Muscle layer of duodenum (tissue), 2 donors: Measurements from ENCODE around the gene RHBDD3.

ENCODE experiments used
- H3K27ac ChIP-seq: one replicate; pipeline ENCODE4 v1.7.0; 2013; ENCODE audit warnings: mild to moderate bottlenecking, low read length
- H3K27me3 ChIP-seq: one replicate; pipeline ENCODE4 v1.7.0; 2013; ENCODE audit warnings: low read depth, mild to moderate bottlenecking, control low read depth, low read length
- H3K36me3 ChIP-seq, 2 donors: one replicate each; pipeline ENCODE4 v1.7.0; 2013; ENCODE audit warnings: low read length in 2 of 2, control low read depth in 1 of 2, mild to moderate bottlenecking in 1 of 2; ENCODE audit not compliant: insufficient read depth in 2 of 2, control insufficient read depth in 1 of 2
- H3K4me1 ChIP-seq, 2 donors: one replicate each; pipeline ENCODE4 v1.7.0; 2013; ENCODE audit warnings: low read length in 2 of 2, mild to moderate bottlenecking in 2 of 2, control low read depth in 1 of 2, moderate library complexity in 1 of 2; ENCODE audit not compliant: insufficient read depth in 2 of 2, control insufficient read depth in 1 of 2
- H3K4me3 ChIP-seq, 2 donors: one replicate each; pipeline ENCODE4 v1.7.0; 2013; ENCODE audit warnings: low read length in 2 of 2, low read depth in 1 of 2, mild to moderate bottlenecking in 1 of 2
- H3K9me3 ChIP-seq, 2 donors: one replicate each; pipeline ENCODE4 v1.7.0; 2013; ENCODE audit warnings: low read length in 2 of 2, control low read depth in 1 of 2, mild to moderate bottlenecking in 1 of 2; ENCODE audit not compliant: control insufficient read depth in 1 of 2
- donor health status: healthy.

The RHBDD3 gene

DNA sequence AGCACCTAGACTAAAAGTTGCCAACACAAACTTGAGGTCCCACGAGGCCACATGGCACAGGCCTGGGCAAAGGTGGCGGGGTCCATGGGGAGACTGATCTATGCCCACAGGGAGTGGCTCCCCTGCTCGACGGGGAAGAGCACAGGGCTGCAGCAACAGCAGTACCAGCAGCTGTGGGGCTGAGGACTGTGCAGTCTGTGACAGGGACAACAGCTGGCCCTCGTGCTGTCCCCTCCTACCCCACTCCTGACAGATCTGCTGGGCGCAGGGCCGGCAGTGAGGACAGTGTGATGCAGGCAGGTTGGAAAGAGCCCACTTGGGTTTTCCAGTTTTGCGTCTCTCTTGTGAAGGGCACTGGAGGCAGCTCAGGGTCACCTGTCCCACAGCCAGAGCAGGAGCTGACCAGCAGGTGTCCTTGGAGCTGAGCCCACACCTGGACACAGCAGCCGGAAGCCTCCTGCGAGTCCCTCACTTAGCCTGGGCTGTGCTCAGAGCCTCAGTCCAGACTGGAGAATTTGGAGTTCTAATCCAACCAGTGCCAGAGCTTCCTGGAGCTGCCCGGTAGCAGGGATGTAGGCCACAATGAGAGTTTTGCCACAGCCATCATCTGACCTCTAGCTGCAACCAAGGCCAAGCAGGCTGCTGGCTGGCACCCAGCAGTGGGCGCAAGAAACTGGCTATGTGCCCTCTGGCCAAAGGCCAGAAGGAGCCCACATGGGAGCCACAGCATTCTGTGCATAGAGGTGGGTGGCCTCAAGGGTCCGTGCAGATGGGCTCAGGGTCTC, 35.1 kb upstream of the RHBDD3 start:
- Histone ChIP-seq H3K9me3 (no peaks in the 10 kb centered on the region), H3K36me3 (peaks cover 25 to 28% of the 10 kb centered on the region in 2 donors), H3K27me3 (no peaks in the 10 kb centered on the region), H3K4me3 (no peak overlapping the region), H3K4me1 (peaks cover 0 to 14% of the 10 kb centered on the region in 2 donors), H3K27ac (no peak overlapping the region)

DNA sequence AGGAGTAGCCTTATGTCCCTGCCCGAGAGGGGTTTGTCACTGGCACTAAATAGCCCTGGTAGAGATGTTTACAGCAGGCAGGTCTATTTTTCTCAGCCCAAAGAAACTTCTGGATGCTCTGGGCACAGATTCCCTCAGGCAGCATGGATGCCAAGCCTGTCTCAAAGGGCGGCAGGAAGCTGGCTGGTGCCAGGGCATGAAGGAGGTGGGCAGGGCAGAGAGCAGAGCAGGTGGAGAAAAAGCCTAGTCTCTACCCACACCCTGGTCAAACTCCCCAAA, 34.6 kb upstream of the RHBDD3 start:
- peaks cover 30 to 34% of the 10 kb centered on the region in 2 donors for H3K36me3 ChIP-seq
- H3K4me3 ChIP-seq, result no peak overlapping the region
- no peaks in the 10 kb centered on the region for H3K9me3 ChIP-seq
- no peak overlapping the region for H3K27ac ChIP-seq
- no peaks in the 10 kb centered on the region for H3K27me3 ChIP-seq
- H3K4me1 ChIP-seq, result peaks cover 0 to 8% of the 10 kb centered on the region in 2 donors

DNA sequence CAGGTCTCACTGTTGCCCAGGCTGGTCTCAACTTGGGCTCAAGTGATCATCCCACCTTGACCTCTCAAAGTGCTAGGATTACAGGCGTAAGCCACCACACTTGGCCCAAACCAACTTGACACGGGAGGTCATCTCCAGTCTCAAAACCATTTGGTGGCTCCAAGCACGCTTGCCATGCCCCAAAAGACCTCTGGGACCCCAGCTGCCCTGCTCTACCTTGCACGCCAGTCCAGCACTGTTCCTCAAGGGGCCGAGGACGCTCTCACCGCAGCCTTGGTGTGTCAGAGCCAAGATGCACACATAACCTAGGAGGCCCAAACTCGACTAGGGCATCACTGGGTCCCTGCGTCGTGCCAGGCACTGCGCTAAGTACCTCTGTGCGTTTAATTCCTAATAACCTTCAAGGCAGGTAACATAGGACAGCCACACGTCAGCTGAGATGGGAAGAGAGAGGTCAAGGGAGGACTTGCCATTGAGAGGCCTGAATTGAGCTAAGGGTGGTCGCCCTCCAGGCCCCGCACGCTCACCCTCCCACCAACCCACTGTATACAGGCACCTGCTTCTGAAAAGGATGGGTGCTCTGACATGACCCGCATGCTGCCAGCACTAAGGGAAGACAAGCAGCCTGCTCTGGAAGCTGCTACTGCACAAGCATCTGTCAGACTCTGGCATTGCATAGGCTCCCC, 34.1 kb upstream of the RHBDD3 start:
- peaks cover 35 to 39% of the 10 kb centered on the region in 2 donors for H3K36me3 ChIP-seq
- no peaks in the 10 kb centered on the region for H3K9me3 ChIP-seq
- H3K27ac ChIP-seq, result no peak overlapping the region
- no peak overlapping the region for H3K4me3 ChIP-seq
- H3K27me3 ChIP-seq, result no peaks in the 10 kb centered on the region
- peaks cover 0 to 8% of the 10 kb centered on the region in 2 donors for H3K4me1 ChIP-seq

DNA sequence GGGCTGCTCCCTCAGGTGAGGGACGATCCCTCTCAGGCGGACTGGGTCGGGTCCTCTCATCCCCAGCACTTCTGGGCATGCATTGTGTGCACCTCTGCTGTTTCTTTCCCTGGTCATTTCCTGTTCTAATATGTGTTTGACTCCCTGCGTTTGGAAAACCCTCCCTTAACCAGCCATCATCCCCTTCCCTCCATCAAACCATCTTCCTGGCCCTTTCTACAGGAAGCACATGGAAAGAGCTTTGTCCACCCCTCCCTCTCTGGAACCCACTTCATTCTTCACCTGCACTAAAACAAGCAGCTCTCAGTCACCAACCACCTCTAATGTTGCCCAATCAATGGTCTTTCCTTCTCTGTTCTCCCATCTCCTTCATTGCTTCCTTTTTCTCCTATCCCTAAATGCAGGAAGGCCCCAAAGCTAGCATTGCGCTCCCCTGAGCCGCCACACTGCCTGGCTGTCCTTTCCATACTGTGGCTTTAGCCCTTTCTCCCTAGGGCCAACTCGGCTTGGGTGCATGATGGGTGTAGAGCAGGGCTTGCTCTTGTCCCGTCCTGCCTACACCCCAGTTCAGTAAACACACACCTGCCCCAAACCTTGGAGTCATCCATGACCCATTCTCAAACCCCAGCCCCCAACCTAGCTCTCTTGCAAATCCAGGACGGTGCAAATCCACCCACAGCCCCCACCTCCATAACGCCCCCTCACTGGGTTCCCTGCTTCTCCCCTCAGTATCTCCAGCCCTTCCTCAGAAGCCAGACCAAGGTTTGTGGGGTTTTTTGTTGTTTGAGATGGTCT, 33.2 kb upstream of the RHBDD3 start:
- H3K27ac ChIP-seq, result no peak overlapping the region
- H3K4me3 ChIP-seq, result no peak overlapping the region
- peaks cover 43 to 47% of the 10 kb centered on the region in 2 donors for H3K36me3 ChIP-seq
- no peaks in the 10 kb centered on the region for H3K27me3 ChIP-seq
- H3K4me1 ChIP-seq, result peaks cover 0 to 8% of the 10 kb centered on the region in 2 donors
- no peaks in the 10 kb centered on the region for H3K9me3 ChIP-seq

DNA sequence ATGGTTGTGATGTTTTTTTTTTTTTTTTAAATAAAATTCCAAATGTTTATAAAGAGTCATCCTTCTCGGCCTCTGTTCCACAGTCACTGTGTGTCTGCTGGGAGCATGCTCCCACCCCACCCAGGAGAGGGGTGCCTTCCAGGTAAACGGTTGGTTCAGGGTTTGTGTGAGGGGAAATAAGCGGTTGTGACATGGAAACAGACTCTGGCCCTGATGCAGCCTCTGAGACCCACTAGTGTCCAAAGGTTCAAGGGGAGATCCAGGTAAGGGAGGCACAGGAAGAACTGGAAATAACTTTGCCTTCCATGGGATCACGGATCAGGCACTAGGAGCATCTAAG, 32.7 kb upstream of the RHBDD3 start:
- Histone ChIP-seq H3K27ac (no peak overlapping the region), H3K4me3 (no peak overlapping the region), H3K36me3 (peaks cover 49 to 52% of the 10 kb centered on the region in 2 donors), H3K9me3 (no peaks in the 10 kb centered on the region), H3K27me3 (no peaks in the 10 kb centered on the region), H3K4me1 (peaks cover 0 to 8% of the 10 kb centered on the region in 2 donors)

DNA sequence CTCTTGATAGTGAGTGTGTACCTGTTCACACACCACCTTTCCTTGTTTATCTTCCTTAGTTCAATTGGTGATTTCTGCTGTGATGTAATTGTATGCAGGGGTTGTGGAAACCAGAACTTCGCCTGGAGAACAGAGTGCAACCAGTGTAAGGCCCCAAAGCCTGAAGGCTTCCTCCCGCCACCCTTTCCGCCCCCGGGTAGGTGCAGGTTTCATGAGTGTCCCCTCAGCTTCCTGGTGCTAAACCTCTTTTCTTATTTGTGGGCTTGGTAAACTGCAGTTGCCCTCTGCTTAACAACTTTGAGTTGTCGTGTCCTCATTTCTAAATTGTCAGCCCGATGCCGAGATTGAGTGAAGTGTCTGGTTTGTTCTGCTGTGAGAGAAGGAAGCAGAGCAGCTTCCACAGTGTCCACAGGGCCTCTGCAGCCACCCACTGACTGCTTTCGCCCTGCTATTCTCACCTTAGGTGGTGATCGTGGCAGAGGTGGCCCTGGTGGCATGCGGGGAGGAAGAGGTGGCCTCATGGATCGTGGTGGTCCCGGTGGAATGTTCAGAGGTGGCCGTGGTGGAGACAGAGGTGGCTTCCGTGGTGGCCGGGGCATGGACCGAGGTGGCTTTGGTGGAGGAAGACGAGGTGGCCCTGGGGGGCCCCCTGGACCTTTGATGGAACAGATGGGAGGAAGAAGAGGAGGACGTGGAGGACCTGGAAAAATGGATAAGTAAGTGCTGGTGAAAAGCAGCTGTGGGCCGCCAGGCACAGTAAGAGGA, 31.5 kb upstream of the RHBDD3 start:
- no peaks in the 10 kb centered on the region for H3K9me3 ChIP-seq
- H3K36me3 ChIP-seq, result peaks cover 56 to 62% of the 10 kb centered on the region in 2 donors
- peaks cover 0 to 8% of the 10 kb centered on the region in 2 donors for H3K4me1 ChIP-seq
- H3K27me3 ChIP-seq, result no peaks in the 10 kb centered on the region
- H3K27ac ChIP-seq, result no peak overlapping the region
- no peak overlapping the region for H3K4me3 ChIP-seq

DNA sequence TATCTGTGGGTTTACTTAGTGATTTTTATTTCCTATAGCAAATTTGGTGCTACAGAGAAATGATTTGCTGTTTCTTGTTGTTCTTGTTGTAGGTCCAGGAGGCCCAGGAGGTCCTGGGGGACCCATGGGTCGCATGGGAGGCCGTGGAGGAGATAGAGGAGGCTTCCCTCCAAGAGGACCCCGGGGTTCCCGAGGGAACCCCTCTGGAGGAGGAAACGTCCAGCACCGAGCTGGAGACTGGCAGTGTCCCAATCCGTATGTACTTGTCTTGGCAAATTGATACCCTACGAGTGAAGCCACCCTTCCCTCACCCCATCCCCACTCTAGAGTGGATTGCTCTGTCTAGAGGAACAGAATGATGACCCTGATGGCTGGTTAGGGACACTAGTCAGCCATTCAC, 30.9 kb upstream of the RHBDD3 start:
- H3K9me3 ChIP-seq, result no peaks in the 10 kb centered on the region
- peaks cover 0 to 8% of the 10 kb centered on the region in 2 donors for H3K4me1 ChIP-seq
- no peaks in the 10 kb centered on the region for H3K27me3 ChIP-seq
- peaks cover 56 to 68% of the 10 kb centered on the region in 2 donors for H3K36me3 ChIP-seq
- no peak overlapping the region for H3K4me3 ChIP-seq
- no peak overlapping the region for H3K27ac ChIP-seq

DNA sequence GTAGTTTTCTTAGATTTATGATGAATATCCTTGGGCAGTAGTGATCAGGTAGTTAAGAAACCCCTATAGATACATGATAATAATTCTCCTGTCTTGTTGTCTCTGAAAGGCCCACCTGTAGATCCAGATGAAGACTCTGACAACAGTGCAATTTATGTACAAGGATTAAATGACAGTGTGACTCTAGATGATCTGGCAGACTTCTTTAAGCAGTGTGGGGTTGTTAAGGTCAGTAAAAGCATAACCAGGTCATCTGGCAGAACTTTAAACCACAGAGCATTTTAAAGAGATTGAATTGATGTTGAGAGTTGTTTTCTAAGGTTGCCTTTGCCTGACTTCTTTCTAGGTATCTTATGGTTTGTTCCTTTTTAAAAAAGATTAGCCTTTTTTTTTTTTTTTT, 24.6 kb upstream of the RHBDD3 start:
- Histone ChIP-seq H3K27me3 (no peaks in the 10 kb centered on the region), H3K36me3 (peaks cover 72 to 91% of the 10 kb centered on the region in 2 donors), H3K4me3 (no peak overlapping the region), H3K4me1 (peaks cover 0 to 11% of the 10 kb centered on the region in 2 donors), H3K9me3 (no peaks in the 10 kb centered on the region), H3K27ac (no peak overlapping the region)

DNA sequence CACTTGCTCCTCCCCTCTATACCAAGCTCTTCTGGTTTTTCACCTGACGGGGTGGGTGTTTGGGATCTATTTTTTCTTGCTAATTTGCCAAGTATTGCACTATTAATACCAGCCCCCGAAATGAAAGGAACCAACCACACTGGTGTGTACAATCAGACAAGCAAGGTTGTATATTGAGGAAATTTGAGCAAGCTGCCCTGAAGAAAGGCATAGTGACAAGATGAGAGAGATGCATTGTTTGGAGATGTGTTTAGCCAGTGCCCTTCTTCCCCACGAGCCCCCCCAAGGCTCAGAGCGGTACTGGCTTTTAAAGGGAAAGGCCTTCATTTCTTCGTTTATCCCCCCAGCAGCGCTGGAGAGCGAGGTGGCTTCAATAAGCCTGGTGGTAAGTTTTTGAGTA, 23.4 kb upstream of the RHBDD3 start:
- Histone ChIP-seq H3K4me1 (peaks cover 0 to 11% of the 10 kb centered on the region in 2 donors), H3K27me3 (no peaks in the 10 kb centered on the region), H3K27ac (no peak overlapping the region), H3K9me3 (no peaks in the 10 kb centered on the region), H3K4me3 (no peak overlapping the region), H3K36me3 (peaks cover 68 to 88% of the 10 kb centered on the region in 2 donors)

DNA sequence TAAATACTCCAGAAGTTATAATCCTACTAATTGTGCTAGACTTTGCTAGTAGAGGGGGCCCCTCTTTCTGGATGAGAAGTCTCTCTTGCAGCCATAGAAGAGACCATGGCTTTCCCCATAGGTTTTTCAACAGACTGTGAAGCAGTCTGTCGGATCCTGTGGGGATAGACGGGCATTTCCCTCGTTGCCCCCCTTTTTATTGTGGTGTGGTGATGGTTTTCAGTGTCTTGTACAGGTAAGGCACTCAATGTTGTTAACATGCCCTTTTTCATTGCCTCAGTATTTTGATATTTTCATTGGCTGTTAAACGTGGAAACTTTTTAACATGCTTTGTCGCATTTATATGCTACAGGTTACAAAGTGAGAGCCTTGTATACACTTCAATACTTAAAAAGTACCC, 22.3 kb upstream of the RHBDD3 start:
- peaks cover 63 to 87% of the 10 kb centered on the region in 2 donors for H3K36me3 ChIP-seq
- no peak overlapping the region for H3K27ac ChIP-seq
- H3K4me1 ChIP-seq, result peaks cover 0 to 11% of the 10 kb centered on the region in 2 donors

DNA sequence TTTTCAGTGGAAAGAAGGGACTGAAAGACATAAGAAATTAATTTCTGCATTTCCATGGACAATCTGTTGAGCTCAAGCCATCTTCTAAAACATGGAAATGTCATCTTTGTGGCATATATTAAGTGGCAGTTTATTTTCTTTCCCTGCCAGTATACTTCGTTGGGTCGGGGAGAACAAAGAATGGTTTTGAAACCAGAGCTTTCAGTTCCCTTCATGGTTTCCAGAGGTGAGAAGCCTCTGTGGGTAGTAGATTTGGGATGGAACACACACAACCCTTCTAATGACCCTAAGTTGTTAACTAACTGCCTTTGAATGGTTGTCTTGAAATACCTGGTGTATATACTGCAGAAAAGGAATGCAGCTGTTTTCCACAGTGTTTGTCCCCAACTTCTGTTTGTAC, 21.1 kb upstream of the RHBDD3 start:
- Histone ChIP-seq H3K4me1 (peaks cover 0 to 11% of the 10 kb centered on the region in 2 donors), H3K36me3 (peaks cover 67 to 89% of the 10 kb centered on the region in 2 donors), H3K9me3 (no peaks in the 10 kb centered on the region), H3K4me3 (no peak overlapping the region), H3K27ac (no peak overlapping the region), H3K27me3 (no peaks in the 10 kb centered on the region)

More for the DNA sequence above, 22.3 kb upstream of the RHBDD3 start:
- no peaks in the 10 kb centered on the region for H3K27me3 ChIP-seq
- H3K9me3 ChIP-seq, result no peaks in the 10 kb centered on the region
- H3K4me3 ChIP-seq, result no peak overlapping the region
